GM12878 (cell line): ENCODE data around the gene GPR61. TPM values are rescaled to one million over a fixed set of nuclear protein-coding genes. Genes with fewer than 3 reads are reported as not detected.

ENCODE experiments used
- ATAC-seq: fragments of 200-7000 bp; cut with Tn5 transposase; 3 replicates; pipeline ENCODE4 v1.9.1; 2020; ENCODE audit warnings: mild to moderate bottlenecking, moderate library complexity
- BruUV-seq: library from RNA; stranded (reverse); fragments of 400-500 nt; replicated peaks from 2 replicates; lab custom pipeline; 2021; lab: Mats Ljungman, UMichigan
- CTCF ChIA-PET: fragments of 300-600 bp; sonication (Branson Sonifier 250); formaldehyde crosslinking; extraction: SDS; loops from one replicate; lab custom pipeline; 2021; ENCODE audit warnings: inconsistent platforms; lab: Yijun Ruan, JAX
- POLR2A ChIA-PET: fragments of 350-600 bp; formaldehyde crosslinking; extraction: SDS; loops from one replicate; lab custom pipeline; 2021; ENCODE audit warnings: inconsistent platforms; lab: Charles Lee
- RAD21 ChIA-PET: fragments of 300-600 bp; sonication (Branson Sonifier 250); formaldehyde crosslinking; loops from one replicate; lab custom pipeline; 2023; ENCODE audit warnings: antibody characterized with exemption; ENCODE audit not compliant: unreplicated experiment; lab: Charles Lee
- SMC1A ChIA-PET: fragments of 300-600 bp; sonication (Branson Sonifier 250); formaldehyde crosslinking; loops from one replicate; lab custom pipeline; 2023; ENCODE audit not compliant: unreplicated experiment, uncharacterized antibody; lab: Charles Lee
- DNase-seq: peaks from one replicate; pipeline ENCODE4 v3.0.0-alpha.2; 2011; ENCODE audit warnings: low read depth, low spot score
- FAIRE-seq: peaks from 3 replicates; lab custom pipeline; 2011; peaks lifted over from hg19 to GRCh38; lab: Jason Lieb, UNC
- H2AFZ ChIP-seq: 2 replicates; pipeline ENCODE4 v1.6.0; 2011; ENCODE audit warnings: low read depth, low read length, control low read depth; ENCODE audit not compliant: control insufficient read depth
- H3K27ac ChIP-seq: 2 replicates; pipeline ENCODE4 v1.5.1; 2011; ENCODE audit warnings: control low read depth; ENCODE audit not compliant: control insufficient read depth, insufficient read depth
- H3K27me3 ChIP-seq, 2 experiments: replicated peaks in 1 of 2; 2 replicates each; pipeline versions ENCODE4 v1.6.0 to v1.6.1; 2011; ENCODE audit warnings: low read length in 1 of 2; ENCODE audit not compliant: control insufficient read depth in 2 of 2, insufficient read depth in 2 of 2
- H3K36me3 ChIP-seq, 2 experiments: 2 replicates each; pipeline ENCODE4 v1.5.1; 2011; ENCODE audit warnings: low read length in 1 of 2; ENCODE audit not compliant: control insufficient read depth in 2 of 2, insufficient read depth in 2 of 2
- H3K4me1 ChIP-seq: 2 replicates; pipeline ENCODE4 v1.6.1; 2011; ENCODE audit warnings: mild to moderate bottlenecking, low read length, moderate library complexity, mixed read lengths; ENCODE audit not compliant: control insufficient read depth, insufficient read depth
- H3K4me2 ChIP-seq: 2 replicates; pipeline ENCODE4 v1.6.0; 2011; ENCODE audit warnings: control low read depth; ENCODE audit not compliant: control insufficient read depth, insufficient read depth
- H3K4me3 ChIP-seq: fragments of 200-600 bp; sonication (generic); 2 replicates; pipeline ENCODE4 v1.5.1; 2016
- H3K79me2 ChIP-seq: 2 replicates; pipeline ENCODE4 v1.6.0; 2011; ENCODE audit warnings: low read length; ENCODE audit not compliant: control insufficient read depth, insufficient read depth
- H3K9ac ChIP-seq: 2 replicates; pipeline ENCODE4 v1.8.0; 2011; ENCODE audit warnings: low read length, control low read depth, mixed read lengths; ENCODE audit not compliant: control insufficient read depth, insufficient read depth
- H3K9me3 ChIP-seq: replicated peaks from 3 replicates; pipeline ENCODE4 v1.5.1; 2011; ENCODE audit warnings: mild to moderate bottlenecking, low read length; ENCODE audit not compliant: control insufficient read depth, insufficient read depth
- H4K20me1 ChIP-seq: 2 replicates; pipeline ENCODE4 v1.6.0; 2011; ENCODE audit not compliant: control insufficient read depth, insufficient read depth
- BACH1 ChIP-seq: fragments of 450-650 bp; IDR thresholded peaks from 2 replicates; pipeline ENCODE4 v1.6.1; 2017; ENCODE audit warnings: mild to moderate bottlenecking, borderline replicate concordance
- BCL3 ChIP-seq: IDR thresholded peaks from 2 replicates; pipeline ENCODE4 v1.6.1; 2011; ENCODE audit warnings: borderline replicate concordance, low read depth, mild to moderate bottlenecking, moderate library complexity, low read length; ENCODE audit not compliant: insufficient read depth, poor library complexity, severe bottlenecking
- EED ChIP-seq: sonication (generic); IDR thresholded peaks from 2 replicates; pipeline ENCODE4 v1.6.1; 2016; ENCODE audit warnings: antibody characterized with exemption, low read depth
- ETV6 ChIP-seq, 2 experiments: fragments of 450-650 bp in 1 of 2; IDR thresholded peaks in 1 of 2; conservative IDR thresholded peaks in 1 of 2; 2 replicates each; pipeline ENCODE4 v1.6.1; 2014; ENCODE audit warnings: antibody characterized with exemption in 1 of 2, borderline replicate concordance in 1 of 2, low read depth in 1 of 2, mild to moderate bottlenecking in 1 of 2, moderate library complexity in 1 of 2
- FOXK2 ChIP-seq: fragments of 450-650 bp; IDR thresholded peaks from 2 replicates; pipeline ENCODE4 v1.6.1; 2017; ENCODE audit warnings: mild to moderate bottlenecking, moderate library complexity
- NFIC ChIP-seq: IDR thresholded peaks from 2 replicates; pipeline ENCODE4 v1.6.1; 2012; ENCODE audit warnings: low read depth, mild to moderate bottlenecking, inconsistent platforms, low read length, moderate library complexity
- NR2C2 ChIP-seq: IDR thresholded peaks from 2 replicates; pipeline ENCODE4 v1.6.1; 2011; ENCODE audit warnings: borderline replicate concordance, low read depth; ENCODE audit not compliant: control insufficient read depth, insufficient read length
- RFX5 ChIP-seq: IDR thresholded peaks from 2 replicates; pipeline ENCODE4 v1.6.1; 2011; ENCODE audit warnings: low read depth, low read length, improper control_type of control experiment
- SIX5 ChIP-seq: IDR thresholded peaks from 2 replicates; pipeline ENCODE4 v1.6.1; 2011; ENCODE audit warnings: mild to moderate bottlenecking, low read depth, low read length, moderate library complexity; ENCODE audit not compliant: severe bottlenecking
- SMAD5 ChIP-seq: IDR thresholded peaks from 2 replicates; pipeline ENCODE4 v1.6.1; 2016; ENCODE audit warnings: antibody characterized with exemption, low read depth
- SREBF1 ChIP-seq: IDR thresholded peaks from 2 replicates; pipeline ENCODE4 v1.6.1; 2012; ENCODE audit warnings: mild to moderate bottlenecking, low read length
- ZNF207 ChIP-seq: fragments of 450-650 bp; IDR thresholded peaks from 2 replicates; pipeline ENCODE4 v1.6.1; 2014; ENCODE audit warnings: antibody characterized with exemption, mild to moderate bottlenecking, borderline replicate concordance
- WGBS: methylation state at CpG from one replicate; pipeline ENCODE4 v1.1.6; 2016; ENCODE audit warnings: low lambda C conversion rate; ENCODE audit not compliant: insufficient replicate concordance, insufficient coverage; ENCODE audit errors: missing lambda C conversion rate; 5-methylcytosine and 5-hydroxymethylcytosine counted together
- in situ Hi-C: fragments of 300-500 bp; cut with MboI; formaldehyde crosslinking; loops from 9 replicates; pipeline ENCODE4 v1.14.3; 2018; ENCODE audit warnings: mixed read lengths
- intact Hi-C: fragments of 100-400 bp; cut with micrococcal nuclease; formaldehyde crosslinking; loops from one replicate; pipeline ENCODE4 v1.14.2; 2022; ENCODE audit not compliant: unreplicated experiment
- polyA plus RNA-seq, 11 experiments: library from polyadenylated mRNA; depleted of rRNA in 4 of 11; unstranded in 6 of 11; stranded (reverse) in 5 of 11; fragments of >200 nt; fragmentation: Nextera tagmentation in 4 of 11; fragmentation: Illumina TruSeq in 1 of 11; extraction: Ambion mirVana in 4 of 11; extraction: Trizol in 1 of 11; gene quantifications; 1 replicate in 1 of 11; 2 replicates in 10 of 11; pipeline versions ENCODE4 v1.2.1 to v1.2.3, GENCODE V29; 2011 to 2016; ENCODE audit warnings: inconsistent platforms in 2 of 11, missing spikeins in 2 of 11, low read depth in 1 of 11
- total RNA-seq, 4 experiments: library from RNA; depleted of rRNA in 3 of 4; stranded (reverse); fragments of >200 nt in 3 of 4; fragmentation: Illumina TruSeq in 1 of 4; extraction: Trizol in 1 of 4; gene quantifications; 2 replicates each; pipeline versions ENCODE4 v1.2.1 to v1.2.3, GENCODE V29; 2013 to 2021

The GPR61 gene
- total and polyA plus RNA-seq, 10 of the 15 experiments (the other 5 are each of a cell fraction or from before 2014, with no cell fraction given) = 0.19 to 1.1 (median 0.35) TPM; not detected in 2

GRCh38 chr1:109522026-109522425, 17.6 kb upstream of the GPR61 start:
- H4K20me1 ChIP-seq = no peaks in the 10 kb centered on the region
- ChIA-PET SMC1A (interaction anchor here (12.8 kb wide), 1 partner anchor 13 kb away, joined by 205 read pairs; the partner anchor contains the start of gene AMIGO1), POLR2A (no interaction called here), CTCF (interaction anchor here (1.0 to 21.3 kb wide), 3 partner anchors 10 to 21 kb away, joined by 3 to 1280 read pairs (median 7); partner anchors contain the start of genes AMIGO1 and CYB561D1), RAD21 (interaction anchor here (1.0 to 1.2 kb wide), 2 partner anchors 8 to 13 kb away, joined by 3 read pairs; no protein-coding TSS in a partner anchor)
- no peak for TF ChIP-seq SMAD5
- TF ChIP-seq ZNF207 = no peak
- TF ChIP-seq EED = no peak
- TF ChIP-seq ETV6 (conservative IDR thresholded peaks at IDR 0.05 in 1 of 2, IDR thresholded peaks at IDR 0.05 in 1 of 2; ENCODE audit: borderline replicate concordance in 1 of 2, low read depth in 1 of 2) = no peak
- no peak for TF ChIP-seq SREBF1
- TF ChIP-seq BACH1 = no peak
- TF ChIP-seq NR2C2 = no peak
- no peak for TF ChIP-seq SIX5
- no peak for TF ChIP-seq BCL3
- no peak for TF ChIP-seq FOXK2
- TF ChIP-seq NFIC = no peak
- no peak for TF ChIP-seq RFX5
- in situ Hi-C loops (no loop called here), intact Hi-C loops (no loop called here)
- H3K4me3 ChIP-seq = no peak overlapping the region
- ATAC-seq (no peak), FAIRE-seq (no peak), DNase-seq (no peak)
- H3K4me1 ChIP-seq = peaks cover 5% of the 10 kb centered on the region
- no peak overlapping the region for H3K4me2 ChIP-seq
- no peaks in the 10 kb centered on the region for H3K9me3 ChIP-seq
- H3K79me2 ChIP-seq = no peaks in the 10 kb centered on the region
- no peak overlapping the region for H2AFZ ChIP-seq
- no peaks in the 10 kb centered on the region for H3K36me3 ChIP-seq
- no TSS peak for BruUV-seq
- WGBS = 45% methylated on average over 7 of the region's 7 CpGs
- H3K27me3 ChIP-seq = peaks cover 0 to 3% of the 10 kb centered on the region in 2 experiments; a peak in 3 of 4 replicates
- H3K9ac ChIP-seq = no peak overlapping the region
- H3K27ac ChIP-seq = no peak overlapping the region
